Measurements from ENCODE around the gene SLC51A. TPM values are rescaled to one million over a fixed set of nuclear protein-coding genes. Genes with fewer than 3 reads are reported as not detected.

SLC51A gene
- polyA plus RNA-seq, 4 donors = 8.2 to 12.8 (median 11.2) TPM

- no peak for DNase-seq (ENCODE audit: low read depth in 4 of 4, low spot score in 3 of 4)
These were observed 5.4 kb upstream of the SLC51A start, which contains the start of gene ZDHHC19 for GRCh38 chr3:196210673-196211556. TSS of gene ZDHHC19 (minus strand) at chr3:196211400. CDS start at chr3:196211315, 85 bp downstream.

- no peak for DNase-seq (ENCODE audit: low read depth in 4 of 4, low spot score in 3 of 4)
These were observed 1.4 kb upstream of the SLC51A start for GRCh38 chr3:196214783-196215441.

- DNase-seq (ENCODE audit: low read depth in 4 of 4, low spot score in 3 of 4) = no peak
These were observed 777 bp upstream of the SLC51A start for GRCh38 chr3:196215493-196216020.

- DNase-seq (ENCODE audit: low read depth in 4 of 4, low spot score in 3 of 4) = no peak
These were observed 412 bp downstream of the SLC51A start for GRCh38 chr3:196216681-196217211.

- no peak for DNase-seq (ENCODE audit: low read depth in 4 of 4, low spot score in 3 of 4)
These were observed 1.2 kb downstream of the SLC51A start for GRCh38 chr3:196217307-196218154.

- no peak for DNase-seq (ENCODE audit: low read depth in 4 of 4, low spot score in 3 of 4)
These were observed 1.9 kb downstream of the SLC51A start for GRCh38 chr3:196218155-196218712.

GRCh38 chr3:196219194-196219969 is 3.0 kb downstream of the SLC51A start:
- DNase-seq (ENCODE audit: low read depth in 4 of 4, low spot score in 3 of 4) = no peak

GRCh38 chr3:196219970-196220311 is 3.6 kb downstream of the SLC51A start:
- DNase-seq (ENCODE audit: low read depth in 4 of 4, low spot score in 3 of 4) = no peak

GRCh38 chr3:196220587-196220986 is 4.3 kb downstream of the SLC51A start:
- no peak for DNase-seq (ENCODE audit: low read depth in 4 of 4, low spot score in 3 of 4)

- DNase-seq (ENCODE audit: low read depth in 4 of 4, low spot score in 3 of 4) = no peak
These were observed 4.7 kb downstream of the SLC51A start for GRCh38 chr3:196220991-196221390.

- no peak for DNase-seq (ENCODE audit: low read depth in 4 of 4, low spot score in 3 of 4)
These were observed 6.7 kb downstream of the SLC51A start for GRCh38 chr3:196222876-196223595.

GRCh38 chr3:196225086-196225485 is 8.8 kb downstream of the SLC51A start:
- no peak for DNase-seq (ENCODE audit: low read depth in 4 of 4, low spot score in 3 of 4)

- DNase-seq (ENCODE audit: low read depth in 4 of 4, low spot score in 3 of 4) = no peak
These were observed 9.5 kb downstream of the SLC51A start for GRCh38 chr3:196225763-196226364.

- no peak for DNase-seq (ENCODE audit: low read depth in 4 of 4, low spot score in 3 of 4)
These were observed 10.8 kb downstream of the SLC51A start for GRCh38 chr3:196227121-196227561.

- no peak for DNase-seq (ENCODE audit: low read depth in 4 of 4, low spot score in 3 of 4)
These were observed 11.5 kb downstream of the SLC51A start for GRCh38 chr3:196227629-196228493.

GRCh38 chr3:196232154-196232881 is 16.0 kb downstream of the SLC51A start:
- no peak for DNase-seq (ENCODE audit: low read depth in 4 of 4, low spot score in 3 of 4)

GRCh38 chr3:196232882-196233251 is 16.5 kb downstream of the SLC51A start:
- no peak for DNase-seq (ENCODE audit: low read depth in 4 of 4, low spot score in 3 of 4)
